Fibroblast of peridontal ligament (primary cell): ENCODE results near the gene MT1B.
A peak's percentile ranks its signal among the peaks of the same experiment; 100 is the strongest.

Experiments used
- DNase-seq: peaks from one replicate; pipeline ENCODE4 v3.0.0-alpha.2; 2010; ENCODE audit errors: extremely low read depth

MT1B gene

GRCh38 chr16:56651586-56651985 is at the start of gene MT1B:
MT1B (plus strand) TSS chr16:56651886; CDS start chr16:56651954, 68 bp downstream.
- no peak for DNase-seq

GRCh38 chr16:56603589-56603988 is 48.1 kb upstream of the MT1B start:
- peak; percentile 42 for DNase-seq

- DNase-seq, result no peak
Measured at GRCh38 chr16:56604966-56605365, 46.7 kb upstream of the MT1B start.

- DNase-seq, result no peak
Measured at GRCh38 chr16:56605475-56605874, 46.2 kb upstream of the MT1B start.

GRCh38 chr16:56606071-56606475 is 45.6 kb upstream of the MT1B start:
- DNase-seq, result no peak

- DNase-seq, result peak; percentile 93
Measured at GRCh38 chr16:56606476-56607108, 45.1 kb upstream of the MT1B start.

- DNase-seq, result peak; percentile 91
Measured at GRCh38 chr16:56607109-56607618, 44.5 kb upstream of the MT1B start.

GRCh38 chr16:56607675-56608042 is 44.0 kb upstream of the MT1B start:
- no peak for DNase-seq

- peak; percentile 92 for DNase-seq
Measured at GRCh38 chr16:56608043-56608875, 43.4 kb upstream of the MT1B start, which contains the start of gene MT2A. MT2A (plus strand) TSS chr16:56608584; CDS start chr16:56608656, 72 bp downstream.

GRCh38 chr16:56608876-56609462 is 42.7 kb upstream of the MT1B start:
- DNase-seq, result no peak

GRCh38 chr16:56609463-56609921 is 42.2 kb upstream of the MT1B start:
- DNase-seq, result peak; percentile 90

GRCh38 chr16:56610017-56610608 is 41.6 kb upstream of the MT1B start:
- DNase-seq, result peak; percentile 82

- DNase-seq, result peak; percentile 75
Measured at GRCh38 chr16:56610609-56611111, 41.0 kb upstream of the MT1B start.

- peak; percentile 68 for DNase-seq
Measured at GRCh38 chr16:56611281-56611833, 40.3 kb upstream of the MT1B start.

GRCh38 chr16:56613706-56614105 is 38.0 kb upstream of the MT1B start:
- DNase-seq, result no peak

- DNase-seq, result peak; percentile 19
Measured at GRCh38 chr16:56614549-56614991, 37.1 kb upstream of the MT1B start.

GRCh38 chr16:56615353-56615752 is 36.3 kb upstream of the MT1B start:
- peak; percentile 38 for DNase-seq

GRCh38 chr16:56616608-56617211 is 35.0 kb upstream of the MT1B start:
- DNase-seq, result no peak

GRCh38 chr16:56617212-56618085 is 34.2 kb upstream of the MT1B start:
- DNase-seq, result peak; percentile 68

- DNase-seq, result no peak
Measured at GRCh38 chr16:56618138-56618537, 33.5 kb upstream of the MT1B start.
